Uterus (tissue), 2 donors: Measurements from ENCODE around the gene DEFB112.

Experiments used
- CTCF ChIP-seq, 4 experiments: fragments of 200-600 bp in 2 of 4; fragments of 450-650 bp in 2 of 4; sonication (generic) in 2 of 4; IDR thresholded peaks; one replicate each; pipeline ENCODE4 v1.5.1; 2016 to 2019; ENCODE audit warnings: antibody characterized with exemption in 4 of 4, mild to moderate bottlenecking in 2 of 4, moderate library complexity in 1 of 4
- POLR2A ChIP-seq, 2 donors: fragments of 450-650 bp; IDR thresholded peaks; one replicate each; pipeline ENCODE4 v1.6.1; 2016; ENCODE audit warnings: antibody characterized with exemption in 2 of 2, mild to moderate bottlenecking in 1 of 2, moderate library complexity in 1 of 2

- TF ChIP-seq POLR2A (IDR thresholded peaks at IDR 0.05) (no peak), CTCF (IDR thresholded peaks at IDR 0.05) (no peak)
Measured at GRCh38 chr6:50076431-50076830, 26.7 kb upstream of the DEFB112 start.
